ENCODE data around the gene MAPK8IP1. TPM values are rescaled to one million over a fixed set of nuclear protein-coding genes. Genes with fewer than 3 reads are reported as not detected.

The MAPK8IP1 gene
- total RNA-seq, 1 donor from 2014 or later, result 18.8 TPM

- Histone ChIP-seq H3K27me3 (ENCODE audit: control insufficient read depth in 3 of 3, insufficient read depth in 3 of 3, low read length in 3 of 3) (peaks cover 28 to 42% (median 29%) of the 10 kb centered on the region in 3 donors), H3K9me3 (ENCODE audit: control insufficient read depth in 3 of 3, low read length in 3 of 3) (no peaks in the 10 kb centered on the region), H3K36me3 (ENCODE audit: control insufficient read depth in 3 of 3, insufficient read depth in 3 of 3, low read length in 3 of 3) (no peaks in the 10 kb centered on the region), H3K4me1 (ENCODE audit: control insufficient read depth in 3 of 3, insufficient read depth in 3 of 3, low read length in 3 of 3) (peaks cover 5 to 11% (median 8%) of the 10 kb centered on the region in 3 donors), H3K9ac (ENCODE audit: low read depth in 1 of 3, low read length in 3 of 3) (no peak overlapping the region), H3K4me3 (ENCODE audit: low read length in 3 of 3) (no peak overlapping the region), H3K27ac (ENCODE audit: low read depth, low read length) (no peak overlapping the region)
These were observed 38.8 kb downstream of the MAPK8IP1 start for GRCh38 chr11:45924036-45924915.

GRCh38 chr11:45924927-45925326, 39.5 kb downstream of the MAPK8IP1 start:
- Histone ChIP-seq H3K9me3 (ENCODE audit: control insufficient read depth in 3 of 3, low read length in 3 of 3) (no peaks in the 10 kb centered on the region), H3K36me3 (ENCODE audit: control insufficient read depth in 3 of 3, insufficient read depth in 3 of 3, low read length in 3 of 3) (no peaks in the 10 kb centered on the region), H3K4me3 (ENCODE audit: low read length in 3 of 3) (no peak overlapping the region), H3K27me3 (ENCODE audit: control insufficient read depth in 3 of 3, insufficient read depth in 3 of 3, low read length in 3 of 3) (peaks cover 28 to 42% (median 29%) of the 10 kb centered on the region in 3 donors), H3K27ac (ENCODE audit: low read depth, low read length) (no peak overlapping the region), H3K9ac (ENCODE audit: low read depth in 1 of 3, low read length in 3 of 3) (no peak overlapping the region), H3K4me1 (ENCODE audit: control insufficient read depth in 3 of 3, insufficient read depth in 3 of 3, low read length in 3 of 3) (peaks cover 4 to 11% (median 7%) of the 10 kb centered on the region in 3 donors)

GRCh38 chr11:45925550-45925949, 40.1 kb downstream of the MAPK8IP1 start:
- Histone ChIP-seq H3K4me1 (ENCODE audit: control insufficient read depth in 3 of 3, insufficient read depth in 3 of 3, low read length in 3 of 3) (peaks cover 8 to 10% (median 10%) of the 10 kb centered on the region in 3 donors), H3K27me3 (ENCODE audit: control insufficient read depth in 3 of 3, insufficient read depth in 3 of 3, low read length in 3 of 3) (peaks cover 28 to 42% (median 29%) of the 10 kb centered on the region in 3 donors), H3K4me3 (ENCODE audit: low read length in 3 of 3) (no peak overlapping the region), H3K9me3 (ENCODE audit: control insufficient read depth in 3 of 3, low read length in 3 of 3) (no peaks in the 10 kb centered on the region), H3K36me3 (ENCODE audit: control insufficient read depth in 3 of 3, insufficient read depth in 3 of 3, low read length in 3 of 3) (no peaks in the 10 kb centered on the region), H3K27ac (ENCODE audit: low read depth, low read length) (no peak overlapping the region), H3K9ac (ENCODE audit: low read depth in 1 of 3, low read length in 3 of 3) (no peak overlapping the region)

- H3K4me3 ChIP-seq (ENCODE audit: low read length in 3 of 3), result no peak overlapping the region
- H3K27ac ChIP-seq (ENCODE audit: low read depth, low read length), result no peak overlapping the region
- H3K9ac ChIP-seq (ENCODE audit: low read depth in 1 of 3, low read length in 3 of 3), result no peak overlapping the region
- peaks cover 8 to 14% (median 10%) of the 10 kb centered on the region in 3 donors for H3K4me1 ChIP-seq (ENCODE audit: control insufficient read depth in 3 of 3, insufficient read depth in 3 of 3, low read length in 3 of 3)
- H3K36me3 ChIP-seq (ENCODE audit: control insufficient read depth in 3 of 3, insufficient read depth in 3 of 3, low read length in 3 of 3), result no peaks in the 10 kb centered on the region
- H3K9me3 ChIP-seq (ENCODE audit: control insufficient read depth in 3 of 3, low read length in 3 of 3), result no peaks in the 10 kb centered on the region
- peaks cover 28 to 42% (median 29%) of the 10 kb centered on the region in 3 donors for H3K27me3 ChIP-seq (ENCODE audit: control insufficient read depth in 3 of 3, insufficient read depth in 3 of 3, low read length in 3 of 3)
These were observed 40.5 kb downstream of the MAPK8IP1 start for GRCh38 chr11:45926001-45926401.

- H3K9ac ChIP-seq (ENCODE audit: low read depth in 1 of 3, low read length in 3 of 3), result no peak overlapping the region
- no peak overlapping the region for H3K27ac ChIP-seq (ENCODE audit: low read depth, low read length)
- H3K4me3 ChIP-seq (ENCODE audit: low read length in 3 of 3), result no peak overlapping the region
- H3K9me3 ChIP-seq (ENCODE audit: control insufficient read depth in 3 of 3, low read length in 3 of 3), result no peaks in the 10 kb centered on the region
- H3K4me1 ChIP-seq (ENCODE audit: control insufficient read depth in 3 of 3, insufficient read depth in 3 of 3, low read length in 3 of 3), result peaks cover 8 to 17% (median 10%) of the 10 kb centered on the region in 3 donors
- peaks cover 0 to 3% (median 0%) of the 10 kb centered on the region in 3 donors for H3K36me3 ChIP-seq (ENCODE audit: control insufficient read depth in 3 of 3, insufficient read depth in 3 of 3, low read length in 3 of 3)
- peaks cover 24 to 42% (median 29%) of the 10 kb centered on the region in 3 donors for H3K27me3 ChIP-seq (ENCODE audit: control insufficient read depth in 3 of 3, insufficient read depth in 3 of 3, low read length in 3 of 3)
These were observed 41.3 kb downstream of the MAPK8IP1 start for GRCh38 chr11:45926536-45927331.

GRCh38 chr11:45927332-45927683, 41.9 kb downstream of the MAPK8IP1 start:
- no peak overlapping the region for H3K9ac ChIP-seq (ENCODE audit: low read depth in 1 of 3, low read length in 3 of 3)
- peaks cover 0 to 9% (median 4%) of the 10 kb centered on the region in 3 donors for H3K36me3 ChIP-seq (ENCODE audit: control insufficient read depth in 3 of 3, insufficient read depth in 3 of 3, low read length in 3 of 3)
- no peak overlapping the region for H3K27ac ChIP-seq (ENCODE audit: low read depth, low read length)
- peaks cover 7 to 17% (median 8%) of the 10 kb centered on the region in 3 donors for H3K4me1 ChIP-seq (ENCODE audit: control insufficient read depth in 3 of 3, insufficient read depth in 3 of 3, low read length in 3 of 3)
- peaks cover 21 to 42% (median 24%) of the 10 kb centered on the region in 3 donors for H3K27me3 ChIP-seq (ENCODE audit: control insufficient read depth in 3 of 3, insufficient read depth in 3 of 3, low read length in 3 of 3)
- no peaks in the 10 kb centered on the region for H3K9me3 ChIP-seq (ENCODE audit: control insufficient read depth in 3 of 3, low read length in 3 of 3)
- no peak overlapping the region for H3K4me3 ChIP-seq (ENCODE audit: low read length in 3 of 3)

- no peak overlapping the region for H3K4me3 ChIP-seq (ENCODE audit: low read length in 3 of 3)
- H3K27me3 ChIP-seq (ENCODE audit: control insufficient read depth in 3 of 3, insufficient read depth in 3 of 3, low read length in 3 of 3), result peaks cover 20 to 37% (median 21%) of the 10 kb centered on the region in 3 donors
- H3K27ac ChIP-seq (ENCODE audit: low read depth, low read length), result no peak overlapping the region
- no peak overlapping the region for H3K9ac ChIP-seq (ENCODE audit: low read depth in 1 of 3, low read length in 3 of 3)
- H3K4me1 ChIP-seq (ENCODE audit: control insufficient read depth in 3 of 3, insufficient read depth in 3 of 3, low read length in 3 of 3), result peaks cover 7 to 17% (median 8%) of the 10 kb centered on the region in 3 donors
- H3K36me3 ChIP-seq (ENCODE audit: control insufficient read depth in 3 of 3, insufficient read depth in 3 of 3, low read length in 3 of 3), result peaks cover 0 to 9% (median 4%) of the 10 kb centered on the region in 3 donors
- no peaks in the 10 kb centered on the region for H3K9me3 ChIP-seq (ENCODE audit: control insufficient read depth in 3 of 3, low read length in 3 of 3)
These were observed 42.4 kb downstream of the MAPK8IP1 start for GRCh38 chr11:45927684-45928413.

- Histone ChIP-seq H3K9ac (ENCODE audit: low read depth in 1 of 3, low read length in 3 of 3) (no peak overlapping the region), H3K4me1 (ENCODE audit: control insufficient read depth in 3 of 3, insufficient read depth in 3 of 3, low read length in 3 of 3) (peaks cover 4 to 13% (median 4%) of the 10 kb centered on the region in 3 donors), H3K36me3 (ENCODE audit: control insufficient read depth in 3 of 3, insufficient read depth in 3 of 3, low read length in 3 of 3) (peaks cover 3 to 15% (median 10%) of the 10 kb centered on the region in 3 donors), H3K27ac (ENCODE audit: low read depth, low read length) (no peak overlapping the region), H3K4me3 (ENCODE audit: low read length in 3 of 3) (no peak overlapping the region), H3K27me3 (ENCODE audit: control insufficient read depth in 3 of 3, insufficient read depth in 3 of 3, low read length in 3 of 3) (peaks cover 13 to 30% (median 16%) of the 10 kb centered on the region in 3 donors), H3K9me3 (ENCODE audit: control insufficient read depth in 3 of 3, low read length in 3 of 3) (no peaks in the 10 kb centered on the region)
These were observed 43.2 kb downstream of the MAPK8IP1 start for GRCh38 chr11:45928535-45929215.

- H3K4me3 ChIP-seq (ENCODE audit: low read length in 3 of 3), result no peak overlapping the region
- H3K4me1 ChIP-seq (ENCODE audit: control insufficient read depth in 3 of 3, insufficient read depth in 3 of 3, low read length in 3 of 3), result peaks cover 4 to 14% (median 4%) of the 10 kb centered on the region in 3 donors
- no peak overlapping the region for H3K27ac ChIP-seq (ENCODE audit: low read depth, low read length)
- peaks cover 12 to 23% (median 16%) of the 10 kb centered on the region in 3 donors for H3K36me3 ChIP-seq (ENCODE audit: control insufficient read depth in 3 of 3, insufficient read depth in 3 of 3, low read length in 3 of 3)
- H3K9ac ChIP-seq (ENCODE audit: low read depth in 1 of 3, low read length in 3 of 3), result no peak overlapping the region
- no peaks in the 10 kb centered on the region for H3K9me3 ChIP-seq (ENCODE audit: control insufficient read depth in 3 of 3, low read length in 3 of 3)
- H3K27me3 ChIP-seq (ENCODE audit: control insufficient read depth in 3 of 3, insufficient read depth in 3 of 3, low read length in 3 of 3), result peaks cover 9 to 23% (median 9%) of the 10 kb centered on the region in 3 donors
These were observed 44.1 kb downstream of the MAPK8IP1 start for GRCh38 chr11:45929486-45930030.
